ENCODE data around the gene FEZF1. TPM values are rescaled to one million over a fixed set of nuclear protein-coding genes. Genes with fewer than 3 reads are reported as not detected.
"Not testable (repeated sequence)": the region's sequence is repeated elsewhere in the genome, so short reads cannot be mapped to it uniquely, and the experiment has no call there.

The FEZF1 gene
- total RNA-seq, 1 donor from 2014 or later: 12.7 TPM

GRCh38 chr7:122290476-122290875 is 14.1 kb downstream of the FEZF1 start:
- Mint-ChIP-seq H3K9me3 (ENCODE audit: unreplicated experiment) (no peaks in the 10 kb centered on the region), H3K4me1 (ENCODE audit: low read depth, unreplicated experiment) (no peaks in the 10 kb centered on the region), H3K4me3 (ENCODE audit: unreplicated experiment) (no peak overlapping the region), H3K36me3 (ENCODE audit: unreplicated experiment) (peaks cover 24% of the 10 kb centered on the region), H3K27ac (ENCODE audit: unreplicated experiment) (no peak overlapping the region), H3K27me3 (ENCODE audit: unreplicated experiment) (no peaks in the 10 kb centered on the region)
- TF ChIP-seq CTCF (IDR thresholded peaks at IDR 0.05; ENCODE audit: partially characterized antibody, unreplicated experiment): no peak
- DNase-seq: no peak

GRCh38 chr7:122289426-122289825 is 15.1 kb downstream of the FEZF1 start:
- DNase-seq: no peak
- H3K9me3 Mint-ChIP-seq (ENCODE audit: unreplicated experiment): no peaks in the 10 kb centered on the region

GRCh38 chr7:122284608-122285007 is 19.9 kb downstream of the FEZF1 start:
- H3K27me3 Mint-ChIP-seq (ENCODE audit: unreplicated experiment); H3K4me1 Mint-ChIP-seq (ENCODE audit: low read depth, unreplicated experiment); H3K4me3 Mint-ChIP-seq (ENCODE audit: unreplicated experiment); DNase-seq; H3K36me3 Mint-ChIP-seq (ENCODE audit: unreplicated experiment); H3K9me3 Mint-ChIP-seq (ENCODE audit: unreplicated experiment); H3K27ac Mint-ChIP-seq (ENCODE audit: unreplicated experiment): not testable (repeated sequence)

More at GRCh38 chr7:122289426-122289825, 15.1 kb downstream of the FEZF1 start:
- TF ChIP-seq CTCF (IDR thresholded peaks at IDR 0.05; ENCODE audit: partially characterized antibody, unreplicated experiment): no peak
- H3K36me3 Mint-ChIP-seq (ENCODE audit: unreplicated experiment): peaks cover 24% of the 10 kb centered on the region
- no peaks in the 10 kb centered on the region for H3K4me1 Mint-ChIP-seq (ENCODE audit: low read depth, unreplicated experiment)
- H3K27ac Mint-ChIP-seq (ENCODE audit: unreplicated experiment): no peak overlapping the region
- H3K4me3 Mint-ChIP-seq (ENCODE audit: unreplicated experiment): no peak overlapping the region
- H3K27me3 Mint-ChIP-seq (ENCODE audit: unreplicated experiment): no peaks in the 10 kb centered on the region

GRCh38 chr7:122273117-122273516 is 31.4 kb downstream of the FEZF1 start:
- TF ChIP-seq CTCF (IDR thresholded peaks at IDR 0.05; ENCODE audit: partially characterized antibody, unreplicated experiment): no peak

GRCh38 chr7:122269241-122269640 is 35.3 kb downstream of the FEZF1 start:
- peaks cover 11% of the 10 kb centered on the region for H3K4me1 Mint-ChIP-seq (ENCODE audit: low read depth, unreplicated experiment)
- TF ChIP-seq CTCF (IDR thresholded peaks at IDR 0.05; ENCODE audit: partially characterized antibody, unreplicated experiment): no peak
- H3K27me3 Mint-ChIP-seq (ENCODE audit: unreplicated experiment): no peaks in the 10 kb centered on the region
- no peak overlapping the region for H3K4me3 Mint-ChIP-seq (ENCODE audit: unreplicated experiment)
- peaks cover 2% of the 10 kb centered on the region for H3K9me3 Mint-ChIP-seq (ENCODE audit: unreplicated experiment)
- DNase-seq: no peak
- H3K36me3 Mint-ChIP-seq (ENCODE audit: unreplicated experiment): peaks cover under 1% of the 10 kb centered on the region
- no peak overlapping the region for H3K27ac Mint-ChIP-seq (ENCODE audit: unreplicated experiment)

More at GRCh38 chr7:122273117-122273516, 31.4 kb downstream of the FEZF1 start:
- DNase-seq: no peak
- Mint-ChIP-seq H3K4me3 (ENCODE audit: unreplicated experiment) (no peak overlapping the region), H3K27me3 (ENCODE audit: unreplicated experiment) (no peaks in the 10 kb centered on the region), H3K27ac (ENCODE audit: unreplicated experiment) (no peak overlapping the region), H3K9me3 (ENCODE audit: unreplicated experiment) (peaks cover under 1% of the 10 kb centered on the region), H3K4me1 (ENCODE audit: low read depth, unreplicated experiment) (peaks cover 4% of the 10 kb centered on the region), H3K36me3 (ENCODE audit: unreplicated experiment) (no peaks in the 10 kb centered on the region)

All from glutamatergic neuron (in vitro differentiated cells).